GM10266 (cell line): ENCODE results near the gene SLC13A1.
"Not testable (repeated sequence)": the region's sequence is repeated elsewhere in the genome, so short reads cannot be mapped to it uniquely, and the experiment has no call there.

Experiments
- DNase-seq: peaks from one replicate; pipeline ENCODE4 v3.0.0; 2012; ENCODE audit errors: extremely low spot score
- CTCF ChIP-seq: IDR thresholded peaks from 2 replicates; pipeline ENCODE4 v1.5.1; 2012; ENCODE audit warnings: mild to moderate bottlenecking, low read depth; ENCODE audit not compliant: control insufficient read depth, insufficient read depth; ENCODE audit errors: missing control alignments

SLC13A1 gene

DNA sequence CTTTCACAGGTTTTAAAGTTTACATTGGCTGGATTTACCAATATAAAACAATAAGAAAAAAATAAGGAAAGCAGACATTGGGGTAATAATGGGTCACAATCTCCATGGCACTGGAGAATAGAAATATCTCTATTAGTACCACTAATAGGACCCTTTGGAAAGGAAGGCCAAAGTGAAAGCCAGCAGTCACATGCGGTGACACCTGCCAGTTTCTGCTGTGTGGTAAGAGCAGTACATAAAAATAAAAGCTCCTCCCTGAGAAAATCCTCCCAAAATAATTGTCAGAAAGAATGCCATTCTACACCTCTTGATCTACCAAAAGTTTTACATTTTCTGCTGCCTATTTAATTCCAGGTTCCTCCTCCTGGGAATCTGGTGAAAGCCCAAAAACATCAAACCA lies 30.4 kb upstream of the SLC13A1 start:
- no peak for TF ChIP-seq CTCF
- no peak for DNase-seq

- TF ChIP-seq CTCF: no peak
- no peak for DNase-seq
Measured at GRCh38 chr7:123229426-123229825, 29.7 kb upstream of the SLC13A1 start.

- DNase-seq: not testable (repeated sequence)
Measured at GRCh38 chr7:123227666-123228065, 27.9 kb upstream of the SLC13A1 start.

DNA sequence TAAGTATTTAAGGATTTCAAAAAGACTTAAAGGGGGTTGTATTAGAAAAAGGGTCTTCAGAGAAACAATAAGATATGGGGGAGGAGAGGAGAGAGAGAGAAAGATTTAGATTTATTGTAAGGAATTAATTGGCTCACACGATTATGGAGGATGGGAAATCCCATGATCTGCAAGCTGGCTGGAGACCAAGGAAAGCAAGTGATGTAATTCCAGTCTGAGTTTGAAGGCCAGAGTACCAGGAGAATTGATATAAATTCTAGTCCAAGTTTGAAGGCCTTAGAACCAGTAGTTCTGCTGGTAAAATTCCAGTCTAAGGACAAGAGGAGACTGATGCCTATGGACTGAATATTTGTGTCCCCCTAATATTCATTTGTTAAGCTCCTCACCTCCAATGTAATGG lies 20.6 kb upstream of the SLC13A1 start:
- DNase-seq: no peak
- TF ChIP-seq CTCF: no peak

DNA sequence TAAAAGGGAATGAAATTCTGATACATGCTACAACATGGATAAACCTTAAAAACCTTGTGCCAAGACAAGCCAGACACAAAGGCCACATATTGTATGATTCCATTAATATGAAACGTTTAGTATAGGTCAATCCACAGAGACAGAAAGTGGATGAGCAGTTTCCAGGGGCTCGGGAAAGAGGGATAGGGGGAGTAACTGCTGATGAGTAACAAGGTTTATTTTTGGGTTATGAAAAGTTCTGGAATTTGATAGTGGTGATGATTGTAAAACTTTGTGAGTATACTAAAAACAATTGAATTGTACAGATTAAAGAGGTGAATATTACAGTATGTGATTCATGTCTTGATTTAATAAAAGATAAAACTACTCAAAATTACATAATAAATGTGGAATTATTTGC lies 19.1 kb upstream of the SLC13A1 start:
- no peak for DNase-seq
- TF ChIP-seq CTCF: no peak

DNA sequence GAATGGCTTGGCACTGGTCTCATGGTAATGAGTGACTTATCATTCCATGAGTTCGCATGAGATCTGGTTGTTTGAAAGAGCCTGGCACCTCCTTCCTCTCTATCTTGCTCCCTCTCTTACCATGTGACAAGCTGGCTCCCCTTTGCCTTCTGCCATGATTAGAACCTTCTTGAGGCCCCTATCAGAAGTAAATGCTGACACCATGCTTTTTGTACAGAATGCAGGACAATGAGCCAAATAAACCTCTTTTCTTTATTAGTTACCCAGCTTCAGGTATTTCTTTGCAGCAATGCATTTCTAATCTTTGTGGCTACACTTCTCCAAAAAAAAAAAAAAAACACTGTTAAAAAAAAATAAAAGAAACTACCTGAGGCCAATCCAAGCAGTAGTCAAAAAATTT lies 17.1 kb upstream of the SLC13A1 start:
- no peak for DNase-seq
- TF ChIP-seq CTCF: no peak

GRCh38 chr7:123215350-123215749 lies 15.6 kb upstream of the SLC13A1 start:
- DNase-seq: no peak
- TF ChIP-seq CTCF: no peak

DNA sequence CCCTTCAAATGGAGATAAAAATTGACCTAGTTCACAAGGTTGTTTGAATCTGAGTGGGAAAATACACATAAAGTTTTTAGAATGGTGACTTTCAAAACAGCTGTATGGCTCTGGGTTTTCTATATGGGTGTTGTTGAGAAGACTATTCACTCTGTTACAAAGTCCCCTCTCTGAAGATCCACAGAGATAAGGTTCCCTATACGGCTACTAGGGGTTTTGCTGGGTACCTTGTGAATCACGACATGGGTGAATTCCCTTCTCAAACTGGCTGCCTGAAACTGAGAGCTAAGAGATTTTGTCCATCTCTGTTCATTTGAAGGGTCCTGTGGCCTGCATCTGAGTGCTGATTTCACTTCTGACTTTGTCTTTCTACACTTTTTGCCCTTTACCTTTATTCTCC lies 11.8 kb upstream of the SLC13A1 start:
- no peak for TF ChIP-seq CTCF
- no peak for DNase-seq
